ENCODE results near the gene HIBADH. TPM values are rescaled to one million over a fixed set of nuclear protein-coding genes. Genes with fewer than 3 reads are reported as not detected.
A peak's percentile ranks its signal among the peaks of the same experiment; 100 is the strongest.

HIBADH gene
- polyA plus RNA-seq, 3 donors from 2014 or later = 24.9 to 41.1 (median 28.4) TPM

DNA sequence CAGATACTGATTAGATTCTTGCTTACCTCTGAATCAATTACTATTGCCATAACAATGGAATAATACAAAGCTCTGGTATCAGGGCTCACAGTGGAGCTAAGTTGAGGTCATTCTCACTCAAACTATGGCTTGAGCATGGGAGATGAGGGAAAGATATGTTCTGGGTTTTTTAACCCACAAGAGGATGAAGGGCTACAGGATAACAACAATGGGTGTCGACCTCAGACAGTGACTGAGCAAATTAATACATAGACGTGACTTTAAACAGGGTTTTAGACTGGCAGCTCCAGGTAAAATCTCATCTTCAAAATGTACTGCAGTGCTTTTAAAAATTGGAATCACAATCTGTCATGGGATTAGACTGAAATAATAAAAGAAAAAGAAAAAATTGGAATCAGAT, 7.5 kb upstream of the HIBADH start:
- Mint-ChIP-seq H3K4me1 (no peaks in the 10 kb centered on the region), H3K27me3 (ENCODE audit: low read depth in 3 of 3) (peaks cover 0 to 6% (median 6%) of the 10 kb centered on the region in 3 donors), H3K27ac (no peak overlapping the region), H3K4me3 (no peak overlapping the region), H3K9me3 (no peaks in the 10 kb centered on the region), H3K36me3 (peaks cover 0 to 5% (median 0%) of the 10 kb centered on the region in 3 donors)
- no peak for DNase-seq

DNA sequence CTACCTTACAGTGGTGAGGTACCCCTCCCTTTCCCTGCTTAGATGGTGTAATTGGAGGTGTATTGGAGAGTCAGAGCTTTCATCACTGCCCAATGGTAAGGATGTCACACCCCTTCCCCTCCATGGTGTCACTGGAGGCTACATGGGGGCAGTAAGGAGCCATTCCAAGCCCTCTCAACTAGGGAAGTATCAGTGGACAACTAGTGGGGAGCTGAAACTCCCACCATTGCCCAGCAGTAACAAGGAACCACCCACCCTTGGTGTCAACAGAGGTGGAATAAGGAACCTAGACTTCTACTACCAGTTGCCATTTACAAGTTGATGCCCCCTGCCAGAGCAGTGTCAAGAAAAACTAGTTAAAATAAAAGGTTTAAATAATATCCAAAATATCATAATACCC, 2.8 kb upstream of the HIBADH start:
- no peak for DNase-seq
- Mint-ChIP-seq H3K36me3 (peaks cover 0 to 5% (median 0%) of the 10 kb centered on the region in 3 donors), H3K27me3 (ENCODE audit: low read depth in 3 of 3) (peaks cover 0 to 10% (median 3%) of the 10 kb centered on the region in 3 donors), H3K4me3 (no peak overlapping the region), H3K9me3 (no peaks in the 10 kb centered on the region), H3K27ac (peak overlapping the region in 2 of 6 donors; percentile 76 to 91), H3K4me1 (peaks cover 15 to 21% of the 10 kb centered on the region in 2 donors)

DNA sequence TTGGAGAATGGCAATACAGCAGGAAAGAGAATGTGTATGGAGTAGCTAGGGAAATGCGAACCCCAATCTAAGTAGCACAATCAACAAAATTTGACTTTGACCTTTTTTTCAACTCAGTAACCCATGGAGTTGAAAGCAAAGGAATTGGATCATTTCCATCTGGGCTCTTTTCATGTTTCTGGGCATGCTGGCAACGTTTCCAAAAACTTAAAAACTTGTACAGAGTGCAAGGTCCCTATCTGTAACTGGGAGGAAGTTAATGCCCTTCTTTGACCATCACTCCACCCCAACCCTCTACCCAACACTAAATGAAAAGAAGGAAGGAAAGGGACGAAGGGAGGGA, 1.3 kb upstream of the HIBADH start:
- Mint-ChIP-seq H3K27me3 (ENCODE audit: low read depth in 3 of 3) (peaks cover 0 to 10% (median 0%) of the 10 kb centered on the region in 3 donors), H3K36me3 (peaks cover 0 to 5% (median 0%) of the 10 kb centered on the region in 3 donors), H3K27ac (peak overlapping the region in 5 of 6 donors; percentile 90 to 94 (median 91)), H3K4me3 (peak overlapping the region; percentile 84 to 89 (median 86)), H3K4me1 (peaks cover 15 to 27% of the 10 kb centered on the region in 2 donors), H3K9me3 (no peaks in the 10 kb centered on the region)
- no peak for DNase-seq

DNA sequence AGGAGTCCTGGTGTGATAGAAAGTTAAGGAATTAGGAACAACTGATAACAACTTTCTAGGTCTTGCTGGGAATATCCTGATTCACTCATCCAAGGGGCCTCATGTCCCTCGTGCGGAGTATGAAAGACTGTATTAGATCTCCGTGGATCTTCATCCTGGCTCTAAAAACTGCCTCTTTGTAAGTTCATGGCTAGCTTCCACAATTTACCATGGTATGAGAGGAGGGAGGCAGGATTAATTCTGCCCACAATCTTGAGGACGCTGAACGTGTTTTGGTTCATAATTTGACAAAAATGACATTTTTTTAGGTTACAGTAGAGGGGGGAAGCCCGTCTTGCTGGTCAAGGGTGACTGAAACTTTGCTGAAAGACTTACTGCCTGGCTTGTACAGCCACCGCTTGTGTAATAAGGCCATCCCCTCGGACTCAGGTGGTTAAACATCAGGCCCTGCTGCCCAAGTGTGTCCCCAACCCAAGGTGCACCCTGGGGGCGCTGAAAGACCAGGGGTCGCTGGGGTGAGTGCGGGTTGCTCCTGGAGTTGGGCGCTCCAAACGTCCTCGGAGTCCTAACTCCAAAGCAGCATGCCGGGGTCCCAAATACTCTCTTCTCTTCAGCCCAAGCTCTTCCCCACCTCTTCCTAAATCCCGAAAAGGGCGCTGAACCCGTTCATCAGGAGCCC, 733 bp downstream of the HIBADH start:
- Mint-ChIP-seq H3K27ac (peak overlapping the region; percentile 78 to 91 (median 88)), H3K4me1 (peaks cover 15 to 27% of the 10 kb centered on the region in 2 donors), H3K27me3 (ENCODE audit: low read depth in 3 of 3) (peaks cover 0 to 8% (median 0%) of the 10 kb centered on the region in 3 donors), H3K4me3 (peak overlapping the region; percentile 84 to 89 (median 86)), H3K9me3 (no peaks in the 10 kb centered on the region), H3K36me3 (no peaks in the 10 kb centered on the region)
- peak in 2 of 3 donors; percentile 16 to 26 for DNase-seq

DNA sequence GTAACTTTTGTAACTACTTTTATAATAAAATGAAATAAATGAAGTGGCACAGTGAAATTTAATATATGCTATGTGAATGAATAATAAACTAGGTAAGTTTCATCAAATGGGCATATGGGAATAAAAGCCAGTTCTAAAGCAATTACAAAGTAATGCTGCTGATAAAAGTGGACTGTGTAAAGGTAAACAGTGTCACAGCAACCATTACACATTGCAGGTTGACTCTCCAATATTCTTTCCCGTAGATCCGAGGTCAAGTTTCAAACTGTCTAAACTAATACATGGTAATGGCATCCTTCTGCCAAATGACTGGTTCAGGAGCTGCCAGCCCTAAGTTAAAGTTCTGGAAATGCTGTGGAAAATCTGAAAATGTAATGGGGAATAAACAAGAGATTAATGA, 6.0 kb downstream of the HIBADH start:
- Mint-ChIP-seq H3K9me3 (no peaks in the 10 kb centered on the region), H3K27ac (no peak overlapping the region), H3K4me1 (peaks cover 6 to 8% of the 10 kb centered on the region in 2 donors), H3K4me3 (no peak overlapping the region), H3K36me3 (peaks cover 0 to 8% (median 6%) of the 10 kb centered on the region in 3 donors), H3K27me3 (ENCODE audit: low read depth in 3 of 3) (no peaks in the 10 kb centered on the region)
- DNase-seq = no peak

DNA sequence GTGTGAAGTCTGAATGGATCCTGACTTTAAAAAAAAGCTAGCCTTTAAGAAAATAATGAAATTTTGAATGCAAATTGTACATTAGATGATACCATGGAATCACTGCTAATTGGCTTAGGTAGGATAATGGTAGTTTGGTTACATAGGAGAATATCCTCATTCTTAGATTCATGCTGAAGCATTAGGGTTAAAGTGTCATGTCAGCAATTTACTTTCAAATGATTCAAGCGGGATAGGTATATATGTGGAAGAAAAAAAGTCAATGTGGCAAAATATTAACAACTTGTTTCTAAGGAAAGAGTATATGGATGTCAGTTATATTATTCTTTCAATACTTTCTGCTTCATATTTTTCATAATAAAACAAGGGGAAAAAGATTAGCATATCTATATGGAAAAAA, 7.5 kb downstream of the HIBADH start:
- DNase-seq = no peak
- Mint-ChIP-seq H3K36me3 (peaks cover 0 to 8% (median 6%) of the 10 kb centered on the region in 3 donors), H3K4me1 (peaks cover 0 to 6% of the 10 kb centered on the region in 2 donors), H3K27ac (no peak overlapping the region), H3K4me3 (no peak overlapping the region), H3K27me3 (ENCODE audit: low read depth in 3 of 3) (no peaks in the 10 kb centered on the region), H3K9me3 (no peaks in the 10 kb centered on the region)

DNA sequence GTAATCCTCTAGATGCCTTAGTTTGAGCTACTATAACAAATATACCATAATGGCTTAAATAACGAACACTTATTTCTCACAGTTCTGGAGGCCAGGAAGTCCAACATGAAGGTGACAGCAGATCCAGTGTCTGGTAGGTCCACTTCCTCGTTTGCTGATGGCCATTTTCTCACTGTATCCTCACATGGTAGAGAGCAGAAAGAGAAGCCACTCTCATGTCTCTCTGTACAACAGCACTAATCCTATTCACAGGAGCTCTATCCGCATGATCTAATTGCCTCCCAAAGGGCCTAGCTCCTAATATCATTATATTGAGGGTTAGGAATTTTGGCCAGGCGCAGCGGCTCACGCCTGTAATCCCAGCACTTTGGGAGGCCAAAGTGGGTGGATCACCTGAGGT, 10.2 kb downstream of the HIBADH start:
- H3K27ac Mint-ChIP-seq = no peak overlapping the region
- DNase-seq = no peak

DNA sequence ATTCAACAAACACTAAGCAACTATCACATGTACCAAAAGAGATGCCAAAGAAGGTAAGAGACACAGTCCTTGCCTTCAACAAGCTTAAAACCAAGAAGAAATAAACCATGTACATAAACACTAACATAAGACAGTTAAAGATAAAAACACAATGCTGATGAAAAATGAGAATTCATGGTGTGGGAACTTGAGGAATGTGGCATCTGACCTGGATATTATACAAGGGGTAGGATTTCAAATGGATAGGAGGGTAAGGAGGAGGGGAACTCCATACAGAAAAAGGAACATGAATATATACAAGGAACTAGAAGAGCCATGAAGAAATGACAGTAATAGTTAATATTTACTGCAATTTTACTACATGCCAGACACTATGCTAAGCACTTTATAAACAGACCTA, 11.0 kb downstream of the HIBADH start:
- Mint-ChIP-seq H3K4me3 (no peak overlapping the region), H3K4me1 (no peaks in the 10 kb centered on the region), H3K36me3 (peaks cover 9 to 26% (median 11%) of the 10 kb centered on the region in 3 donors), H3K27me3 (ENCODE audit: low read depth in 3 of 3) (peaks cover 0 to under 1% (median 0%) of the 10 kb centered on the region in 3 donors), H3K27ac (no peak overlapping the region), H3K9me3 (no peaks in the 10 kb centered on the region)
- DNase-seq = no peak

More for the DNA sequence above, 10.2 kb downstream of the HIBADH start:
- H3K36me3 Mint-ChIP-seq = peaks cover 6 to 20% (median 7%) of the 10 kb centered on the region in 3 donors
- no peaks in the 10 kb centered on the region for H3K9me3 Mint-ChIP-seq
- H3K4me1 Mint-ChIP-seq = no peaks in the 10 kb centered on the region
- no peak overlapping the region for H3K4me3 Mint-ChIP-seq
- H3K27me3 Mint-ChIP-seq (ENCODE audit: low read depth in 3 of 3) = no peaks in the 10 kb centered on the region

DNA sequence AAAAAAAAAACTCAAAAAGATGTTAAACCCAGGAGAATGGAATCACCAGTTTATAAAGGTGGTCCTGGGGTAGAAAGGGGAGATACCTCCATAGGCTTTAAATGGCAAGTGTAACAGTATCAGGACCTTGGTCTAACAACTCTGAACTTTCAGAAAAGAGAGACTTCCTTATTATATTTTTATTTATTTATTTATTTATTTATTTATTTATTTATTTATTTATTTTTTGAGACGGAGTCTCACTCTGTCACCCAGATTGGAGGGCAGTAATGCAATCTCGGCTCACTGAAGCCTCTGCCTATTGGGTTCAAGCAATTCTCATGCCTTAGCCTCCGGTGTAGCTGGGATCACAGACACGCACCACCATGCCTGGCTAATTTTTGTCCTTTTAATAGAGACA, 12.4 kb downstream of the HIBADH start:
- H3K4me1 Mint-ChIP-seq = peaks cover 0 to 6% of the 10 kb centered on the region in 2 donors
- peaks cover 9 to 26% (median 11%) of the 10 kb centered on the region in 3 donors for H3K36me3 Mint-ChIP-seq

DNA sequence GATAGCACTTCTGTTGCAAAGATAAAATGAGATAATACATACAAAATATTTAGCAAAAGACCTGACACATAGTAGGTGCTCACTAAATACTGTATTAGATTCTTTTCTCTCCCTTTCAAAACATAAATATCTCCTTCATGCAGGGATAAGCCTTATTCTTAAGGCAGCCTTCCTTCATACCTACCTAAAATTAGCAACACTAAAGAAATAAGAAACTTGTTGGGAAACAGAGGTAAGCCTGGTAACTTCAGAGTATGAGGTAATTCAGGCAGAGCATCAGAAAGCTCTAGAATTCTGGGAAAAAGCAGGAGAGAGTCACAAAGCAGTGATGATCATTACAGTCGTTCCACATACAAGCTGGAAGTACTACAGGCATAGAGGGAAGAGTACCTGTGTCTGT, 15.2 kb downstream of the HIBADH start:
- Mint-ChIP-seq H3K27ac (no peak overlapping the region), H3K9me3 (no peaks in the 10 kb centered on the region), H3K4me3 (no peak overlapping the region), H3K4me1 (peaks cover 0 to 6% of the 10 kb centered on the region in 2 donors), H3K36me3 (peaks cover 11 to 30% (median 13%) of the 10 kb centered on the region in 3 donors), H3K27me3 (ENCODE audit: low read depth in 3 of 3) (peaks cover 0 to 2% (median 0%) of the 10 kb centered on the region in 3 donors)
- no peak for DNase-seq

More for the DNA sequence above, 12.4 kb downstream of the HIBADH start:
- Mint-ChIP-seq H3K27me3 (ENCODE audit: low read depth in 3 of 3) (peaks cover 0 to 2% (median 0%) of the 10 kb centered on the region in 3 donors), H3K4me3 (no peak overlapping the region), H3K27ac (no peak overlapping the region), H3K9me3 (no peaks in the 10 kb centered on the region)
- DNase-seq = no peak

DNA sequence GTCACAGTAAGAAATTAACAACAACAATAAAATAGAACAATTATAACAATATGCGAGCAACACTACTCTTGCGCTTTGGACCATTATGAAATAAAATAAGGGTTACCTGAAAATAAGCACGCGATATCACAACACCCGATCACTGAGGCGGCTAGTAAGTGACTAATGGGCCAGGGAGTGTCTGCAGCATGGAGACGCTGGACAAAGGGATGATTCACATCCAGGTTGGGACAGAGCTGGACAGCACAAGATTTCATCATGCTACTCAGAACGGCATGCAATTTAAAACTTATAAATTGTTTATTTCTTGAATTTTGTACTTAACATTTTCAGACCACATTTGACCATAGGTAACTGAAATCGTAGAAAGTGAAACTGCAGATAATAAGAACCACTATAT, 15.6 kb downstream of the HIBADH start:
- H3K27me3 Mint-ChIP-seq (ENCODE audit: low read depth in 3 of 3) = peaks cover 0 to 2% (median 0%) of the 10 kb centered on the region in 3 donors
- H3K36me3 Mint-ChIP-seq = peaks cover 9 to 27% (median 11%) of the 10 kb centered on the region in 3 donors
- no peak overlapping the region for H3K4me3 Mint-ChIP-seq
- H3K9me3 Mint-ChIP-seq = no peaks in the 10 kb centered on the region
- H3K27ac Mint-ChIP-seq = no peak overlapping the region
- no peak for DNase-seq
- peaks cover 0 to 8% of the 10 kb centered on the region in 2 donors for H3K4me1 Mint-ChIP-seq

DNA sequence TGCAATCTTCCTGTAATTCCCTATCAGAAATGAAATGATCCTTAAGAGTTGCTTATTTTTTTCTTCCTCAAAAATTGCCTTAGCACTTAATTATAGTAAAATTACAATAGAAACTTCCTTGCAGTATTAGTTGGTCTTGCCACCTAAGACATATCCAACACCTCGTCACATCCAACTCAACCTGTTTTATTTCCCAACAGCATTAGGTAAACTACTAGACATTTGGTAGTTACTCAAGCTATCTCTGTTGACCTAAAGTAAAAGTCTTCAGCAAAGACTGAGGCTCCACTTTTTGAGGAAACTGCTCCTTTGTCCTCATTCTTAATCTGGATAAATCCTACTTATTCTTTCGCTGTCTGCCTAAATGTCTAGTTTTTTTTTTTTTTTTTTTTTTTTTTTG, 20.4 kb downstream of the HIBADH start:
- H3K36me3 Mint-ChIP-seq = peaks cover 3 to 23% (median 14%) of the 10 kb centered on the region in 3 donors
- H3K4me1 Mint-ChIP-seq = peaks cover 15 to 20% of the 10 kb centered on the region in 2 donors
- no peak for DNase-seq
- peak overlapping the region in 1 of 6 donors; percentile 17 for H3K27ac Mint-ChIP-seq
- H3K4me3 Mint-ChIP-seq = no peak overlapping the region
- H3K9me3 Mint-ChIP-seq = no peaks in the 10 kb centered on the region
- H3K27me3 Mint-ChIP-seq (ENCODE audit: low read depth in 3 of 3) = peaks cover 0 to 3% (median 2%) of the 10 kb centered on the region in 3 donors

DNA sequence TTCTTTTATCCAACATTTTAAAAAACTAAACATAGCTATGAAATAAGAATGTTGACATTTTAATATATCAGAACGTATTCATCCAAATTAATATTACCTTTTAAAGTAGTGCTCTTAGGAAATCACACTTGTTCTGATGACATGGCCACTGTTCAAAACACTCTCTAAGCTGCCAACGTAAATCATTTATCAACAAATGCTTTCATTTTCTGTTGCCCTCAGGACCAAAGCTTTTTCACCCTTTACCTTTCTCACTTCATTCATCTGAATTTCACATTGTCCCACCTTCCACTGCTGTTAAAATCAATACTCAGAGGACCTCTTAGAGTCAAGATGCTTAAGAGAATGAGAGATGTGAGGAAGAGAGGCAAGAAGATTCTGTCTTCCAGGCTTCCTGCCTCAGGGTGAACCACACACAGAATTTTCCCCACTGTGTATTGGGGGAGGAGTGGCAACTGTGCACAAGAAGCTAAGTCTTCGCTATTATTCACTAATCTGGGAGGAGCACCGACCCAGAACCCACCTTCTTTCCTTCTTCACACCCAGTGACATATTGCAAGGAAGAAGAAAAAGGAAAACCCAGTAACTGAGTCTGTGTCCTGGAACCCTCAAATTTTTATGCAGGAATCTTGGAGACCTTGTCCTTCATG, 21.0 kb downstream of the HIBADH start:
- H3K4me1 Mint-ChIP-seq = peaks cover 15 to 22% of the 10 kb centered on the region in 2 donors
- H3K9me3 Mint-ChIP-seq = no peaks in the 10 kb centered on the region
- peaks cover 0 to 19% (median 14%) of the 10 kb centered on the region in 3 donors for H3K36me3 Mint-ChIP-seq
- DNase-seq = no peak
- peaks cover 0 to 3% (median under 1%) of the 10 kb centered on the region in 3 donors for H3K27me3 Mint-ChIP-seq (ENCODE audit: low read depth in 3 of 3)
- peak overlapping the region in 4 of 5 donors; percentile 9 to 59 (median 36) for H3K4me3 Mint-ChIP-seq
- peak overlapping the region; percentile 12 to 62 (median 19) for H3K27ac Mint-ChIP-seq

Data from immature natural killer cell (primary cell).